Liver (tissue), 9 donors: ENCODE measurements around the gene FOXM1. TPM values are rescaled to one million over a fixed set of nuclear protein-coding genes. Genes with fewer than 3 reads are reported as not detected.
A peak's percentile ranks its signal among the peaks of the same experiment; 100 is the strongest.

ENCODE experiments used
- DNase-seq: peaks from one replicate; pipeline ENCODE4 v3.0.0-alpha.2; 2017; ENCODE audit warnings: low spot score
- H3K27ac ChIP-seq, 2 donors: one replicate each; pipeline ENCODE4 v1.7.0; 2013; ENCODE audit warnings: inconsistent platforms in 2 of 2, low read length in 2 of 2, control low read depth in 1 of 2, low read depth in 1 of 2, mild to moderate bottlenecking in 1 of 2
- H3K27me3 ChIP-seq, 4 donors: one replicate each; pipeline versions ENCODE4 v1.6.1 to v1.7.0; 2013; ENCODE audit warnings: low read length in 3 of 4, inconsistent platforms in 1 of 4, mild to moderate bottlenecking in 1 of 4, moderate library complexity in 1 of 4; ENCODE audit not compliant: control insufficient read depth in 4 of 4, insufficient read depth in 4 of 4
- H3K36me3 ChIP-seq, 4 donors: one replicate each; pipeline versions ENCODE4 v1.6.1 to v1.7.0; 2013; ENCODE audit warnings: low read length in 3 of 4, mild to moderate bottlenecking in 3 of 4, low read depth in 1 of 4, moderate library complexity in 1 of 4; ENCODE audit not compliant: control insufficient read depth in 4 of 4, insufficient read depth in 3 of 4
- H3K4me1 ChIP-seq, 4 donors: one replicate each; pipeline versions ENCODE4 v1.6.1 to v1.7.0; 2013; ENCODE audit warnings: low read length in 3 of 4, mild to moderate bottlenecking in 3 of 4, moderate library complexity in 1 of 4; ENCODE audit not compliant: control insufficient read depth in 4 of 4, insufficient read depth in 4 of 4
- H3K4me3 ChIP-seq, 3 donors: one replicate each; pipeline versions ENCODE4 v1.6.1 to v1.7.0; 2013; ENCODE audit warnings: low read length in 3 of 3, control low read depth in 1 of 3, low read depth in 1 of 3, mild to moderate bottlenecking in 1 of 3
- H3K9ac ChIP-seq, 2 donors: one replicate each; pipeline ENCODE4 v1.7.0; 2013; ENCODE audit warnings: low read length in 2 of 2, mild to moderate bottlenecking in 2 of 2, moderate library complexity in 2 of 2, control low read depth in 1 of 2, low read depth in 1 of 2
- H3K9me3 ChIP-seq, 4 donors: one replicate each; pipeline versions ENCODE4 v1.6.1 to v1.7.0; 2013; ENCODE audit warnings: low read length in 3 of 4; ENCODE audit not compliant: control insufficient read depth in 4 of 4
- GABPA ChIP-seq, 2 donors: IDR thresholded peaks in 1 of 2; conservative IDR thresholded peaks in 1 of 2; 2 replicates each; pipeline ENCODE4 v1.6.1; 2016; ENCODE audit warnings: antibody characterized with exemption in 2 of 2, mild to moderate bottlenecking in 1 of 2, moderate library complexity in 1 of 2
- HNF4A ChIP-seq, 2 donors: conservative IDR thresholded peaks; 2 replicates each; pipeline ENCODE4 v1.6.1; 2016; ENCODE audit warnings: antibody characterized with exemption in 2 of 2, mild to moderate bottlenecking in 2 of 2
- JUND ChIP-seq, 2 donors: IDR thresholded peaks; 2 replicates each; pipeline ENCODE4 v1.6.1; 2016; ENCODE audit warnings: antibody characterized with exemption in 2 of 2
- MAX ChIP-seq: IDR thresholded peaks from 2 replicates; pipeline ENCODE4 v1.6.1; 2016; ENCODE audit warnings: antibody characterized with exemption
- NR2F2 ChIP-seq: IDR thresholded peaks from 2 replicates; pipeline ENCODE4 v1.6.1; 2016; ENCODE audit warnings: antibody characterized with exemption
- RAD21 ChIP-seq, 2 donors: IDR thresholded peaks; 2 replicates each; pipeline ENCODE4 v1.6.1; 2016; ENCODE audit warnings: antibody characterized with exemption in 2 of 2, mild to moderate bottlenecking in 2 of 2
- RXRA ChIP-seq, 2 donors: IDR thresholded peaks; 2 replicates each; pipeline ENCODE4 v1.6.1; 2017 to 2018; ENCODE audit warnings: antibody characterized with exemption in 2 of 2, mild to moderate bottlenecking in 1 of 2
- WGBS: extraction: QIAGEN DNeasy Blood & Tissue Kit; methylation state at CpG from one replicate; pipeline ENCODE4 v1.1.7; 2013; 5-methylcytosine and 5-hydroxymethylcytosine counted together
- polyA plus RNA-seq, 2 donors: library from polyadenylated mRNA; stranded (reverse) in 1 of 2; unstranded in 1 of 2; fragments of 200-250 nt in 1 of 2; fragments of >200 nt in 1 of 2; fragmentation: Nextera tagmentation in 1 of 2; extraction: Ambion mirVana in 1 of 2; gene quantifications; one replicate each; pipeline versions ENCODE4 v1.2.1 to v1.2.3, GENCODE V29; 2013 to 2015
- total RNA-seq, 2 donors: library from RNA; depleted of rRNA; stranded (reverse); fragments of >200 nt; gene quantifications; one replicate each; pipeline ENCODE4 v1.2.3, GENCODE V29; 2014
- TF ChIP-seq, protein P1 (sequence below): fragments of 150-350 bp; IDR thresholded peaks from 2 replicates; pipeline ENCODE4 v1.5.1; 2017; ENCODE audit warnings: improper control_type of control experiment, low read depth, low read length; ENCODE audit not compliant: missing input control
- TF ChIP-seq, protein P2 (sequence below): IDR thresholded peaks from 2 replicates; pipeline ENCODE4 v1.6.1; 2016; ENCODE audit warnings: antibody characterized with exemption
- donor health status: healthy.
- donor health status: healthy.
- donor health status: healthy.
- donor health status: healthy.
- donor health status: healthy.

The FOXM1 gene
- total and polyA plus RNA-seq, 4 donors, result 0.81 to 10.3 (median 4.6) TPM; not detected in 1

DNA sequence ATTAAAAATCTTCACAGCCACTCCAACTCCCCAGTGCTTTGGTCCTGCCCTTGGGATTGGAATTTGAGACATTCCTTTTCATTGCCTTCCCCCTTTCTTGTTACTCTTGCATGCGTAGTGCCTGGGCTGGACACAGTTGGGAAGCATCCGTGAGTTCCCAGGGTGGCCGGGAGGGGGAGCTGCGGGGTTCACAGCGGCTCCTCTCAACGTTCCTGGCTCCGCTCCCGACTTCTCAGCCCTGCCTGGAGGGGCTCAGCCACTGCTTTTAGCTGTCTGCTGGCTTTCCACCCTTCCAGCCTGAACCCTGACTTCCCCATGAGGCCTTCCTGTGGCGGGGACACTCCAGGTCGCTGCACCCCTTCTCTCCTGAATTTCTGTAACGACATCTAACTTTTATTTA lies 23.3 kb downstream of the FOXM1 start:
- no peaks in the 10 kb centered on the region for H3K9me3 ChIP-seq
- 38% methylated on average over 11 of the region's 11 CpGs for WGBS
- no peaks in the 10 kb centered on the region for H3K27me3 ChIP-seq
- peak; percentile 65 to 78 for TF ChIP-seq RAD21 (IDR thresholded peaks at IDR 0.05)
- TF ChIP-seq, protein P1, sequence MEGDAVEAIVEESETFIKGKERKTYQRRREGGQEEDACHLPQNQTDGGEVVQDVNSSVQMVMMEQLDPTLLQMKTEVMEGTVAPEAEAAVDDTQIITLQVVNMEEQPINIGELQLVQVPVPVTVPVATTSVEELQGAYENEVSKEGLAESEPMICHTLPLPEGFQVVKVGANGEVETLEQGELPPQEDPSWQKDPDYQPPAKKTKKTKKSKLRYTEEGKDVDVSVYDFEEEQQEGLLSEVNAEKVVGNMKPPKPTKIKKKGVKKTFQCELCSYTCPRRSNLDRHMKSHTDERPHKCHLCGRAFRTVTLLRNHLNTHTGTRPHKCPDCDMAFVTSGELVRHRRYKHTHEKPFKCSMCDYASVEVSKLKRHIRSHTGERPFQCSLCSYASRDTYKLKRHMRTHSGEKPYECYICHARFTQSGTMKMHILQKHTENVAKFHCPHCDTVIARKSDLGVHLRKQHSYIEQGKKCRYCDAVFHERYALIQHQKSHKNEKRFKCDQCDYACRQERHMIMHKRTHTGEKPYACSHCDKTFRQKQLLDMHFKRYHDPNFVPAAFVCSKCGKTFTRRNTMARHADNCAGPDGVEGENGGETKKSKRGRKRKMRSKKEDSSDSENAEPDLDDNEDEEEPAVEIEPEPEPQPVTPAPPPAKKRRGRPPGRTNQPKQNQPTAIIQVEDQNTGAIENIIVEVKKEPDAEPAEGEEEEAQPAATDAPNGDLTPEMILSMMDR, result peak; percentile 66
- TF ChIP-seq, protein P2, sequence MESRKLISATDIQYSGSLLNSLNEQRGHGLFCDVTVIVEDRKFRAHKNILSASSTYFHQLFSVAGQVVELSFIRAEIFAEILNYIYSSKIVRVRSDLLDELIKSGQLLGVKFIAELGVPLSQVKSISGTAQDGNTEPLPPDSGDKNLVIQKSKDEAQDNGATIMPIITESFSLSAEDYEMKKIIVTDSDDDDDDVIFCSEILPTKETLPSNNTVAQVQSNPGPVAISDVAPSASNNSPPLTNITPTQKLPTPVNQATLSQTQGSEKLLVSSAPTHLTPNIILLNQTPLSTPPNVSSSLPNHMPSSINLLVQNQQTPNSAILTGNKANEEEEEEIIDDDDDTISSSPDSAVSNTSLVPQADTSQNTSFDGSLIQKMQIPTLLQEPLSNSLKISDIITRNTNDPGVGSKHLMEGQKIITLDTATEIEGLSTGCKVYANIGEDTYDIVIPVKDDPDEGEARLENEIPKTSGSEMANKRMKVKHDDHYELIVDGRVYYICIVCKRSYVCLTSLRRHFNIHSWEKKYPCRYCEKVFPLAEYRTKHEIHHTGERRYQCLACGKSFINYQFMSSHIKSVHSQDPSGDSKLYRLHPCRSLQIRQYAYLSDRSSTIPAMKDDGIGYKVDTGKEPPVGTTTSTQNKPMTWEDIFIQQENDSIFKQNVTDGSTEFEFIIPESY, result no peak
- TF ChIP-seq GABPA (IDR thresholded peaks at IDR 0.05 in 1 of 2, conservative IDR thresholded peaks at IDR 0.05 in 1 of 2), result no peak
- no peak for TF ChIP-seq RXRA (IDR thresholded peaks at IDR 0.05)
- H3K9ac ChIP-seq, result no peak overlapping the region
- peaks cover 2 to 10% (median 8%) of the 10 kb centered on the region in 4 donors for H3K4me1 ChIP-seq
- peak; percentile 84 for DNase-seq
- H3K36me3 ChIP-seq, result peaks cover 0 to 4% (median 2%) of the 10 kb centered on the region in 4 donors
- no peak overlapping the region for H3K4me3 ChIP-seq
- no peak overlapping the region for H3K27ac ChIP-seq

DNA sequence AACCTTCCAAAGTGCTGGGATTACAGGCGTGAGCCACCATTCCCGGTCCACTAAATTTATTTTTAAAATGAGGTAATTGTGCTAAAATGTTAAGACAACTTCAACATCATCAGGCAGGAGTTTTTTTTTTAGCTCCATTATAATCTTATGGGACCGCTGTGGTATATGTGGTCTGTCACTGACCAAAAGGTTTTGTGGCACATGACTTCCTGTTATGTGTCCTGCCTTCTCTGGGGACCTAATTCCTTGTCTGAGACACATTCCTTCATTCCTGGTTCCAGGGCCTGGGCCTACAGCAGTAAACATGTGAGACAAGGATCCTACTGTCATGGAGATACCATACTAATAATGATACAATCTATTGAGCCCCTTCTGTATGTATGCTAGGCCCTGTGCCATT lies 25.0 kb downstream of the FOXM1 start:
- no peak overlapping the region for H3K27ac ChIP-seq
- no peak for DNase-seq
- no peaks in the 10 kb centered on the region for H3K27me3 ChIP-seq
- no peak for TF ChIP-seq JUND (IDR thresholded peaks at IDR 0.05)
- H3K4me1 ChIP-seq, result peaks cover 2 to 10% (median 8%) of the 10 kb centered on the region in 4 donors
- no peaks in the 10 kb centered on the region for H3K36me3 ChIP-seq
- H3K4me3 ChIP-seq, result no peak overlapping the region
- H3K9ac ChIP-seq, result no peak overlapping the region
- H3K9me3 ChIP-seq, result no peaks in the 10 kb centered on the region
- 98% methylated on average over 3 of the region's 3 CpGs for WGBS

GRCh38 chr12:2845280-2845679 lies 31.7 kb downstream of the FOXM1 start:
- Histone ChIP-seq H3K4me3 (no peak overlapping the region), H3K9ac (no peak overlapping the region), H3K27me3 (no peaks in the 10 kb centered on the region), H3K4me1 (peaks cover 2 to 10% (median 8%) of the 10 kb centered on the region in 4 donors), H3K9me3 (no peaks in the 10 kb centered on the region), H3K36me3 (peaks cover 0 to 10% (median 2%) of the 10 kb centered on the region in 4 donors), H3K27ac (peak overlapping the region in 1 of 2 donors; percentile 9)
- 66% methylated on average over 6 of the region's 6 CpGs for WGBS
- no peak for DNase-seq
- TF ChIP-seq GABPA (IDR thresholded peaks at IDR 0.05 in 1 of 2, conservative IDR thresholded peaks at IDR 0.05 in 1 of 2) (peak in 1 of 2 donors; percentile 58), RXRA (IDR thresholded peaks at IDR 0.05) (peak in 1 of 2 donors; percentile 21), NR2F2 (peak; percentile 83), HNF4A (conservative IDR thresholded peaks at IDR 0.05) (no peak), MAX (no peak)
